Heart right ventricle (tissue), 16 donors: ENCODE measurements around the gene ZCCHC14. TPM values are rescaled to one million over a fixed set of nuclear protein-coding genes. Genes with fewer than 3 reads are reported as not detected.

Experiments
- ATAC-seq, 8 donors: fragments of 200-7000 bp; cut with Tn5 transposase; one replicate each; pipeline ENCODE4 v1.9.1; 2020; ENCODE audit warnings: mild to moderate bottlenecking in 8 of 8, moderate library complexity in 8 of 8, moderate number of reproducible peaks in 1 of 8
- DNase-seq, 2 donors: peaks; one replicate each; pipeline ENCODE4 v3.0.0-alpha.2; 2020
- H3K27ac ChIP-seq, 10 donors: fragments of 200-600 bp; sonication (generic) in 2 of 10; one replicate each; pipeline versions ENCODE4 v1.5.0 to v1.8.0; 2020 to 2022; ENCODE audit warnings: mild to moderate bottlenecking in 3 of 10
- H3K27me3 ChIP-seq, 7 donors: fragments of 200-600 bp; one replicate each; pipeline ENCODE4 v1.8.0; 2021 to 2022; ENCODE audit warnings: mild to moderate bottlenecking in 2 of 7
- H3K36me3 ChIP-seq, 9 donors: fragments of 200-600 bp; sonication (generic) in 1 of 9; one replicate each; pipeline versions ENCODE4 v1.5.0 to v1.8.0; 2020 to 2022; ENCODE audit warnings: mild to moderate bottlenecking in 2 of 9
- H3K4me1 ChIP-seq, 9 donors: fragments of 200-600 bp; sonication (generic) in 1 of 9; one replicate each; pipeline versions ENCODE4 v1.5.0 to v1.8.0; 2020 to 2022; ENCODE audit warnings: mild to moderate bottlenecking in 4 of 9
- H3K4me3 ChIP-seq, 10 donors: fragments of 200-600 bp; sonication (generic) in 2 of 10; one replicate each; pipeline versions ENCODE4 v1.5.0 to v1.8.0; 2020 to 2022; ENCODE audit warnings: mild to moderate bottlenecking in 7 of 10, moderate library complexity in 2 of 10
- H3K9me3 ChIP-seq, 11 donors: fragments of 200-600 bp in 10 of 11; sonication (generic) in 2 of 11; one replicate each; pipeline versions ENCODE4 v1.5.0 to v1.8.0; 2013 to 2022; ENCODE audit warnings: mild to moderate bottlenecking in 2 of 11, control low read depth in 1 of 11, moderate library complexity in 1 of 11
- WGBS, 2 donors: extraction: QIAGEN DNeasy Blood & Tissue Kit; methylation state at CpG; one replicate each; pipeline ENCODE4 v1.1.7; 2013; ENCODE audit warnings: inconsistent platforms in 1 of 2; 5-methylcytosine and 5-hydroxymethylcytosine counted together
- intact Hi-C, 10 donors: fragments of 100-400 bp; cut with DNase I; formaldehyde crosslinking; loops; one replicate each; pipeline versions ENCODE4 v1.11.1 to v1.14.2; 2022
- polyA plus RNA-seq, 2 donors: library from polyadenylated mRNA; stranded (reverse); fragments of 200-250 nt; gene quantifications; one replicate each; pipeline ENCODE4 v1.2.3, GENCODE V29; 2013
- total RNA-seq, 10 donors: library from RNA; stranded (reverse); fragmentation: NEBNext Ultra II Directional in 3 of 10; extraction: Animal tissue kit (Norgen Biotek cat#: 25700) in 3 of 10; gene quantifications; one replicate each; pipeline versions ENCODE4 v1.2.1 to v1.2.4, GENCODE V29; 2021 to 2023
- TF ChIP-seq, protein P1 (sequence below), 9 donors: fragments of 200-600 bp; sonication (generic) in 2 of 9; IDR thresholded peaks; one replicate each; pipeline versions ENCODE4 v1.5.0 to v1.8.0; 2021 to 2022; ENCODE audit warnings: antibody characterized with exemption in 9 of 9, mild to moderate bottlenecking in 5 of 9, moderate library complexity in 1 of 9
- donor health status: Arrhythmogenic right ventricular cardiomyopathy.
- donor health status: ischemic (EF 13 %, LVEDD 7.1; RV severe dilation, severe dysfunction).
- donor health status: healthy with polysubstance abuse.
- donor health status: DM: no; HTN: yes; CAD: no.
- donor health status: DM: no; HTN: no; CAD: no.
- donor health status: ischemic (EF 25% LVEDD 6.9; RV normal size, moderate dysfunction).
- donor health status: ischemic (EF 25% LVEDD 5.7; RV mildly dilated, moderate dysfunction).
- donor health status: healthy.
- donor health status: DM: yes; HTN: yes; CAD: no.
- donor health status: Ischemic cardiomyopathy.
- donor health status: ischemic (EF 35%, LVEDD 5.7; RV mildly dilated, moderate dysfunction).
- donor health status: nonischemic (EF 11% LVEDD 7.7; RV severe dilation, severe dysfunction).
- donor health status: DM: yes; HTN: yes; CAD: no.
- donor health status: PGD.
- donor health status: ischemic (EF 29% LVEDD 5.4; RV normal size, mild dysfunction).
- donor health status: nonischemic (EF 23%, LVEDD 6.1; RV moderate dilation, normal function).

ZCCHC14 gene
- total and polyA plus RNA-seq, 12 donors: 4.5 to 19.3 (median 15.7) TPM

DNA sequence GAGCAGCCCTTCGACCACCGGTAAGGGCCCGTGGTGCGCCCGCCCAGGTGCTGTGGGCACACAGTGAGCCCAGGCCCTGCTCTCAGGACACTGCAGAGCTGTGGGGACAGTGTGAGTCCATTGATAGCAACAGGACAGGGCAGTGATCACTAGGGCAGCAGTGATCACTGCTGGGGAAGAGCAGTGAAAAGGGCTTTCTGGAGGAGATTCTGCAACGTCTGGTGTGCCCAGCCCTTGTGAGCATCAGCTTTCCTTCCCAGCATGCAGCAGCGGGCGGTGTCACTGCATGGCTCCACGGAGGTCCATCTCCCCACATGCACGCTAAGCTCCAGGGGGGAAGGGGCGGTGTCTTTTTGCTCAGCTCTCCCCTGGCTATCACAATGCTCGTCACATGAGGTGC is 68.6 kb downstream of the ZCCHC14 start:
- no peak overlapping the region for H3K27ac ChIP-seq
- no peak overlapping the region for H3K4me3 ChIP-seq
- H3K4me1 ChIP-seq: peaks cover 0 to 10% (median 0%) of the 10 kb centered on the region in 9 donors
- no peaks in the 10 kb centered on the region for H3K27me3 ChIP-seq
- no peaks in the 10 kb centered on the region for H3K9me3 ChIP-seq
- TF ChIP-seq, protein P1, sequence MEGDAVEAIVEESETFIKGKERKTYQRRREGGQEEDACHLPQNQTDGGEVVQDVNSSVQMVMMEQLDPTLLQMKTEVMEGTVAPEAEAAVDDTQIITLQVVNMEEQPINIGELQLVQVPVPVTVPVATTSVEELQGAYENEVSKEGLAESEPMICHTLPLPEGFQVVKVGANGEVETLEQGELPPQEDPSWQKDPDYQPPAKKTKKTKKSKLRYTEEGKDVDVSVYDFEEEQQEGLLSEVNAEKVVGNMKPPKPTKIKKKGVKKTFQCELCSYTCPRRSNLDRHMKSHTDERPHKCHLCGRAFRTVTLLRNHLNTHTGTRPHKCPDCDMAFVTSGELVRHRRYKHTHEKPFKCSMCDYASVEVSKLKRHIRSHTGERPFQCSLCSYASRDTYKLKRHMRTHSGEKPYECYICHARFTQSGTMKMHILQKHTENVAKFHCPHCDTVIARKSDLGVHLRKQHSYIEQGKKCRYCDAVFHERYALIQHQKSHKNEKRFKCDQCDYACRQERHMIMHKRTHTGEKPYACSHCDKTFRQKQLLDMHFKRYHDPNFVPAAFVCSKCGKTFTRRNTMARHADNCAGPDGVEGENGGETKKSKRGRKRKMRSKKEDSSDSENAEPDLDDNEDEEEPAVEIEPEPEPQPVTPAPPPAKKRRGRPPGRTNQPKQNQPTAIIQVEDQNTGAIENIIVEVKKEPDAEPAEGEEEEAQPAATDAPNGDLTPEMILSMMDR (IDR thresholded peaks at IDR 0.05): no peak
- intact Hi-C loops: loop anchor here in 1 of 10 donors (10.0 kb wide), 1 partner anchor 211 kb away; no protein-coding TSS in a partner anchor
- DNase-seq: no peak
- H3K36me3 ChIP-seq: peaks cover 0 to 76% (median 20%) of the 10 kb centered on the region in 9 donors
- 73 to 75% methylated on average over 12 of the region's 12 CpGs for WGBS, 2 donors
- peak in 2 of 8 donors; percentile 20 to 25 for ATAC-seq

DNA sequence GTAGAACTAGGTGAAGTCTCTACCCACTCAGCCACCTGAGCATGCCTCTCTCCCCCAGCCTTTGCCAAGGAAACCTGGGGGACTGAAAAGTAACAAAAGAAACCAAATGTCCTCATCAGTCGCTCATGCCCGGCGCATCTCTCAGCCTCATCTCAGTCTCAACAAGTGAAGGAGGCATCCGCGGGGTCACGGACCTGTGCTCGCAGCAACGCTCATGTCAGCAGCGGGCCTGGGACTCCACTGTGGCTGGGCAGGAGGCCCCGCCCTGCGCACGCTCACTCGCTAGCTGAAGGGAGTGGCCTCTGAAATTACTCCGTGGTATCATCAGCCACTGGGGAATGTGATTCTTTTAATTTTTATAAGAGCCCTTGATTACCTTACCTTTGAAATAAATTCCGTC is 69.4 kb downstream of the ZCCHC14 start:
- TF ChIP-seq, protein P1 (IDR thresholded peaks at IDR 0.05): no peak
- Histone ChIP-seq H3K27me3 (no peaks in the 10 kb centered on the region), H3K4me3 (no peak overlapping the region), H3K4me1 (peaks cover 0 to 10% (median 0%) of the 10 kb centered on the region in 9 donors), H3K36me3 (peaks cover 0 to 76% (median 21%) of the 10 kb centered on the region in 9 donors), H3K9me3 (no peaks in the 10 kb centered on the region), H3K27ac (no peak overlapping the region)
- ATAC-seq: no peak
- DNase-seq: no peak
- intact Hi-C loops: loop anchor here in 1 of 10 donors (10.0 kb wide), 1 partner anchor 211 kb away; no protein-coding TSS in a partner anchor
- 95 to 96% methylated on average over 15 of the region's 15 CpGs for WGBS, 2 donors

DNA sequence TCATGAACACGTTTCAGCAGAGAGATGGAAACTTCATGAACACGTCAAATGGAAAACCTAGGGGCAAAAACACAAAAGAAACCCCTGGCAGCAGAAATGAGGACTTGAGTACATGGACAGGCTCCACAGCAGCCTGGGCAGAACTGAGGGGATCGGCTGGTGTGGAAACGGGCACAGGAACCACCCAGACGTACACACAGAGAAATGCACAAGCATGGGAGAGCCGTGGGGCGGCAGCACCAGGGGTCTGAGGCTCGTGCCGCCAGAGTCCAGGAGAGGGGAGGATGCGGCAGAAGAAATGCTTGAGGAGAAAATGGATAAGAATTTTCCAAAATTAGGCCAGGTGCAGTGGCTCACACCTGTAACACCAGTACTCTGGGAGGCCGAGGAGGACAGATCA is 70.7 kb downstream of the ZCCHC14 start:
- Histone ChIP-seq H3K4me3 (no peak overlapping the region), H3K27me3 (no peaks in the 10 kb centered on the region), H3K36me3 (peaks cover 0 to 80% (median 29%) of the 10 kb centered on the region in 9 donors), H3K27ac (no peak overlapping the region), H3K9me3 (no peaks in the 10 kb centered on the region), H3K4me1 (peaks cover 0 to 9% (median 0%) of the 10 kb centered on the region in 9 donors)
- intact Hi-C loops: loop anchor here in 1 of 10 donors (10.0 kb wide), 1 partner anchor 213 kb away; no protein-coding TSS in a partner anchor
- TF ChIP-seq, protein P1 (IDR thresholded peaks at IDR 0.05): no peak
- WGBS, 2 donors: 97% methylated on average over 11 of the region's 11 CpGs
- ATAC-seq: no peak
- DNase-seq: no peak

DNA sequence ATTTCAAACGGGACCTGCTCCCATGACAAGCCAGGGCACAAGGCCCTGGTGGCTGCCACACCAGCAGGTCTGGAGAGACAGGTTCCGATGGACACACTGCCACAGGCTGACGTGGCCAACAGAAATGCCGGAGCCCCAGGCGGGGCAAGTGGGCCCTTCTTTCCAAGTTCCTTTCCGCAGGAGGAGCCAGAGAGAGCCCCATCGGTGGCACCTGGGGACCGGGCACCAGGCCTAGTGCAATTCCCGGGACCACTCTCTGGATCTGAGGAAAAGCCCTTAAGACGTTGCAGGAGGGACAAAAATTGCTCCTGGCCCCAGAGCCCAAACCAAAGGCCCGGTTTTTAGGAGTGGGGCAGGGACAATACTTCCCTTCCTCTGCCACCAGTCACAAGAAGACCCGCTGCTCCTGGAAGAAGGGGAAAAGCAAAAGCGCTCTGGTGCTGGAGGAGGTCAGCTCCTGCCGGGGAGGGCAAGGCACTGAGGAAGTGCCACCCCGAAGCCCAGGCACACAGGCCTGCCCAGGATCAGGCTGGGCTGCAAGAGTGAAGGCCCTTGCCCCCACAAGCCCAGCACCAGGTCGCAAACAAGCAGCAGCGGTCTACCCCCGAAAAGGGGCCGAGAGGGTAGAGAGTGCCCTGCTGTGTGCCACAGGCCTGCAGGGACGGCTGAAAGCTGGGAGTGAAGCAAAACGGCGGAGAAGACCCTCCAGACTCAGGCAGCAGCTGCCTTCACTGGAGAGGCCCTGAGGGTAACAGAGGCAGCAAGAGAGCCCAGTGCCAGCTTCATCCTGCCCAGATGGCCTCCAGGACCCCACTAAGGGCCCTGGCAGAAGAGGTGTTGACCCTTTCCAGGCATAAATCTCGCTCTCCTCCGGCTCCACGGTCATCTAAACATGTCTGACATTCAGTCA is 71.6 kb downstream of the ZCCHC14 start:
- WGBS, 2 donors: 96 to 97% methylated on average over 25 of the region's 25 CpGs
- intact Hi-C loops: loop anchor here in 1 of 10 donors (10.0 kb wide), 1 partner anchor 214 kb away; no protein-coding TSS in a partner anchor
- TF ChIP-seq, protein P1 (IDR thresholded peaks at IDR 0.05): no peak
- no peaks in the 10 kb centered on the region for H3K9me3 ChIP-seq
- ATAC-seq: no peak
- no peak overlapping the region for H3K27ac ChIP-seq
- H3K27me3 ChIP-seq: no peaks in the 10 kb centered on the region
- no peak overlapping the region for H3K4me3 ChIP-seq
- peaks cover 0 to 5% (median 0%) of the 10 kb centered on the region in 9 donors for H3K4me1 ChIP-seq
- no peak for DNase-seq
- peaks cover 0 to 85% (median 37%) of the 10 kb centered on the region in 9 donors for H3K36me3 ChIP-seq
